Measurements from ENCODE around the gene AUTS2. TPM values are rescaled to one million over a fixed set of nuclear protein-coding genes. Genes with fewer than 3 reads are reported as not detected.

The AUTS2 gene
- total RNA-seq, 1 experiment from 2014 or later = 2.3 TPM

GRCh38 chr7:70616821-70617220 is 1018.5 kb downstream of the AUTS2 start:
- in situ Hi-C loops (cut with HindIII; ENCODE audit: low pct_unique_long_range_greater_than_20kb, low sequenced_read_pairs) = no loop called here
- DNase-seq (ENCODE audit: low read depth) = no peak

DNA sequence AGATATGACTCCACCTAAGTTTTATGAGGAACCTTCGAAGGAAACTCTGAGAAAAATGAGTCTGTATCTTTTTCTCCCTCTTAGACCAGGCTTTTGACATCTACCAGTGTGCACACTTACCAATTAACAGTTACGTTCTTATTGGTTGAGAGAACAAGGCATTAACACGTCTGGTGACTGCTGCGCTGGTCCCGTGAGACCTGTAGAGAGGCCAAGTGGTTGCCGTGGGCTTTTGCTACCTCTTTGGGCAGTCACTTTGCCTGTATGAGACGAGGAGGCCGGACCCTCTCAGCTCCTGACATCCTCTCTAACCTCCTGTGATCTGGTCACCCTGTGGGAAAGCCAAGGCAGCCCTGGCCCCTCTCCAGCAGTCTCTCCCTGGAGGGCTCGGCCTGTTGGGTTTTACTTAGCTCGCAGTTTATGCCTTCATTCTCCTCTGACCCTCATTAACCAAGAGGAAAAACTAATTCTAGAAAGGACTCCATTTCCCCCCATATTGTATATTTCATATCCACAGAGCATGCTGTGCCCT is 1019.8 kb downstream of the AUTS2 start:
- DNase-seq (ENCODE audit: low read depth) = no peak
- in situ Hi-C loops (cut with HindIII; ENCODE audit: low pct_unique_long_range_greater_than_20kb, low sequenced_read_pairs) = no loop called here

DNA sequence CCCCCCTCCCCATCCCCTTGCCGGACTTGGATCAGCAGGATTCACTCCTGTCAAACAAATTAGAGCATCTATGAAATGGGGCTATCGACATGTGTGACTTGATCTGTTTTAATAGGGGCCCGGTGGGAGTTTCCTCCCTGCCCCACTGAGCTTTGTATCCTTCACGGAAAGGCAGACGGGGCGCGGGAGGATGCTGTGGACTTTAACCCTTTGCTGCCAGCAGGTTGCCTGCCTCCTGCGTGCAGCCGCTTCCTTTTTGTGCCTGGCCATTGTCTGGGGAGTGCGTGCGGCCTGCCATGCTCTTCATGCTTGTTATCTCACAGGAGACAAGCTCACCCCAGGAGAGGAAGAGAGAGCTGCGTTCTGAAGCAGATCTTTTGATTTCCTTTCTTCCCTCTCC is 1020.9 kb downstream of the AUTS2 start:
- in situ Hi-C loops (cut with HindIII; ENCODE audit: low pct_unique_long_range_greater_than_20kb, low sequenced_read_pairs) = no loop called here

DNA sequence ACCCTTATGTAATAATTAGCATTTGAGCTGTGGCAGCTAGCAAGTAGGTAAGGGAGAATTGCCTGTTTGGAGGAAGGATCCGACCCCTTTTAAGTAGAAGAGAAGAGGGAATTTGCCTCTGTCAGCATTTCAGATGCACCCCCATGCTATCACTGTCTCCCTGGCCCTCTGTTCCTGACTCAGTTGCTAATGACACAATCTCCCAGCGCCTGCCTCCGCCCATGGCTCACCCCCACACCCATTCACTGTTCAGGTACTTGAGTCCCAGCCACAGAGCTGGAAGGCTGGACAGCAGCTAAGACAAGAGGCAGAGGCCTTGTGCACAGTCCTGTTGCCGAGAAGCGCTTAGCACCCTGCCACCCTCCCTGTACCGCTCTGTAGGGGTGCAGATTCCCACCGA is 1021.4 kb downstream of the AUTS2 start:
- in situ Hi-C loops (cut with HindIII; ENCODE audit: low pct_unique_long_range_greater_than_20kb, low sequenced_read_pairs) = no loop called here
- DNase-seq (ENCODE audit: low read depth) = no peak

More for the DNA sequence above, 1020.9 kb downstream of the AUTS2 start:
- no peak for DNase-seq (ENCODE audit: low read depth)

DNA sequence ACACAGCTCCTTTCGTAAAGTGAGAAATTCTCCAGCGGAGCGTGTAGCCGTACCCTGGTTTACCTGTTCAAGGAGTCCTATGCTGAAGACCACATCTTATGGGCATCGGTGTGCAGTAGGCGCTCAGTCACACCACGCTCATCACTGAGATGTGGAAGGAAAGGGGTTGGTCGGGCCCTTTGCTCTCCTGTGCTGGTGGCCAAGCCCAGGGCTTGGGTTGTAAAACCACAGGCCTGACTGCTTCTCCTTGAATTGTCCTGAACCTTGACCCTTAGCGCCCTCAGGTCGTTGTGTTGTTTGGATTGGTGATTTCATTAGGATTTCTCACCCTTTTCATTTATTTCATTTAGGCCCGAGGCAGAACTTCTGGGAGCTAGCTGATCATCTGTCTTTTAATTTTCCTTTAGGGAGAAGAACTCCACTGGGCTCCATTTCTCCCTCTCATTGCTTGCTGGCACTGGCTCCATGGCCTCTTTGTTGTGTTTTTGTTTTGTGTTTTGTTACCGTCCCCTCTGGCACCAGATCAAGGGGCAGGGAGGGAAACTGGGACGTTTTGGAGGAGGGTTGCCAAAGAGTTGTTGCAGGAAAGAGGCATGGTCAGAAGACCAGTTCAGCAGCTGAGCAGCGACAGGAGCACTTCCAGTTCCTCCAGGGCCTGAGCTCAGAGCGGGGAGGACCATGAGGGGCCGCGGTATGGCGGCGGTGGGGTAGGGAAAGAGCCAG is 1022.2 kb downstream of the AUTS2 start:
- DNase-seq (ENCODE audit: low read depth) = no peak
- in situ Hi-C loops (cut with HindIII; ENCODE audit: low pct_unique_long_range_greater_than_20kb, low sequenced_read_pairs) = no loop called here

GRCh38 chr7:70621954-70622600 is 1023.8 kb downstream of the AUTS2 start:
- no peak for DNase-seq (ENCODE audit: low read depth)
- in situ Hi-C loops (cut with HindIII; ENCODE audit: low pct_unique_long_range_greater_than_20kb, low sequenced_read_pairs) = no loop called here

- in situ Hi-C loops (cut with HindIII; ENCODE audit: low pct_unique_long_range_greater_than_20kb, low sequenced_read_pairs) = no loop called here
- no peak for DNase-seq (ENCODE audit: low read depth)
Observed at GRCh38 chr7:70622936-70623335, 1024.7 kb downstream of the AUTS2 start.

DNA sequence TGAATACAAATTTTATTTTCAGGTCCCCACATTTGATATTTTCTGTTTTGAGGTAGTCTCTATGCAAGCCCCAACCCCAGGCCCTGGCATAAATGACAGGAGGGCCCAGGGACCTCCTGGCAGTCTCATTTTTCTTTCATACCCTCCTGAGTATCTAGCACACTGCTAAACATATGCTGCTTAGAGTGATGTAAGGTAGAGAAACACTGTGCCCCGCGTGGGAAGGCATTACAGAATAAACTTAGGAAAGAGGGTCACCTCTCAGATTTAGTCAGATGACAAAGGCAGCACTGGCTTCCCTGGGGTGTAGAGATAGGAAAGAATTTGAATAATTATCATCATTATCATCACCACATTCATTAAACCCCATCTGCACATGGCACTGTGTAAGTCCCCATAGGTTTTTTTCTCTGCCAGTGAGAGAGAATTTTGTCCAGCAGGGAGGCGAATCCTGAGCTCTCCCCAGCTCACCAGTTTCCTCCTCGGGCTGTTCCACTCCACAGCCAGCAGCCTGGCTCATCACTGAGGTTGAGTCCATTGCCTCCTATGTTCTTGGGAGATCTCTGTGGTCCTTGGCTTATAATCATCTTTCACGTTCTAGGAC is 1026.3 kb downstream of the AUTS2 start:
- in situ Hi-C loops (cut with HindIII; ENCODE audit: low pct_unique_long_range_greater_than_20kb, low sequenced_read_pairs) = no loop called here
- no peak for DNase-seq (ENCODE audit: low read depth)

GRCh38 chr7:70627461-70627860 is 1029.2 kb downstream of the AUTS2 start:
- in situ Hi-C loops (cut with HindIII; ENCODE audit: low pct_unique_long_range_greater_than_20kb, low sequenced_read_pairs) = no loop called here
- no peak for DNase-seq (ENCODE audit: low read depth)

GRCh38 chr7:70630440-70630817 is 1032.2 kb downstream of the AUTS2 start:
- in situ Hi-C loops (cut with HindIII; ENCODE audit: low pct_unique_long_range_greater_than_20kb, low sequenced_read_pairs) = no loop called here

GRCh38 chr7:70630818-70631457 is 1032.7 kb downstream of the AUTS2 start:
- no peak for DNase-seq (ENCODE audit: low read depth)
- in situ Hi-C loops (cut with HindIII; ENCODE audit: low pct_unique_long_range_greater_than_20kb, low sequenced_read_pairs) = no loop called here

More at GRCh38 chr7:70630440-70630817, 1032.2 kb downstream of the AUTS2 start:
- no peak for DNase-seq (ENCODE audit: low read depth)

DNA sequence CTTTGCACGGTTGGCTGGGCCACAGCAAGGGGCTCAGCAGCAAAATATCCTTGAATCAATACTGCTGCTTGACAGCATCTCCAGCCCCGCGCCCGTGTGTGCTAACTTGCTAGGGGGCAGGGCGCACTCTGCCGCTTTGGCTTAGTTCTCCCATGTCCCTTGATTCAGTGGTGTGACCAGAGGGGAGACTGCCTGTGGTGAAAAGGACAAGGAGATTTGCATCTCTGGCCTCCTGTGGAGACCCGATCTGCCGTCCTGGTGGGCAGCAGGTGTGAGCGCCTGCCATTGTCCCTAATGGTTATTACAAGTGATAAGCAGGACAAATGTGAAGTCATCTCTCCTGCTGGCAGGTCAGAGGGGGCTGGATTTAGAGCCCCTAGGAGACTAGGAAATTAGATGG is 1033.4 kb downstream of the AUTS2 start:
- no peak for DNase-seq (ENCODE audit: low read depth)
- in situ Hi-C loops (cut with HindIII; ENCODE audit: low pct_unique_long_range_greater_than_20kb, low sequenced_read_pairs) = no loop called here

DNA sequence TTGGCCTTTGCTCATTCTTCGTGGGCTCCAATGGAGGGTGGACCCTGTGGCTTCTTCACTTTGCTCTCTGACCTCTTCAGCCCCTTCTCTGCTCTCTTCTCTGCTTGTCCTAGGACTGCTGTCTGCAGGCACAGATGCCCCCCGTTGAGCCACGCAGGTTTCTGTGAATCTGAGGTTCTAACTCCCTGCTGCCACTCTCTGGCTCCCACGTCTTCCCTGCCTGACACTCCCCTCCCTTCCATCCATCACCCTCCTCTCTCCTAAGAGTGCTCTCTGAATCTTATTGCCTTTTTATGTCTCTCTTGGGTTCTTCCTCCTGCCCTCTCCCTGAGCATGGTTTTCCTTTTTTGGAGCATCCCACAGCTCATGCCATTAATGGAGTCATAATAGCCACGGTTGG is 1034.1 kb downstream of the AUTS2 start:
- in situ Hi-C loops (cut with HindIII; ENCODE audit: low pct_unique_long_range_greater_than_20kb, low sequenced_read_pairs) = no loop called here
- no peak for DNase-seq (ENCODE audit: low read depth)

DNA sequence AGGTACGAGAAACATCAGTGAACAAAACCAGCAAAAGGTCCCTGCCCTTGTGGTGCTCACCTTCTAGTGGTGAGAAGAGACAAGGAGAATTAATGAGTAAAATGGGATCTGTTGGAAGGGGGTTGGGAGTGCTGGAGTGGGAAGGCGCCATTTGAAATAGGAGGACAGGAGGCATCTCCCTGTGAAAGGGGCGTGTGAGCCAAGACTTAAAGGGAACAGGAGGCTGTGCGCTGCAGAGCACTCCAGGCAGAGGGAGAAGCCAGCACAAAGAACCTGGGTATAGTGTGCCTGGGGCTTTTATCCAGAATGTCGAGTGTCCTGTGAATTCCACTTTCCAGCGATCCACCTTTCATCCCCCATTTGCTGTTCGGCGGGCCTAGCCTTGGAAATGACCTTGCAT is 1035.8 kb downstream of the AUTS2 start:
- in situ Hi-C loops (cut with HindIII; ENCODE audit: low pct_unique_long_range_greater_than_20kb, low sequenced_read_pairs) = no loop called here
- DNase-seq (ENCODE audit: low read depth) = no peak

DNA sequence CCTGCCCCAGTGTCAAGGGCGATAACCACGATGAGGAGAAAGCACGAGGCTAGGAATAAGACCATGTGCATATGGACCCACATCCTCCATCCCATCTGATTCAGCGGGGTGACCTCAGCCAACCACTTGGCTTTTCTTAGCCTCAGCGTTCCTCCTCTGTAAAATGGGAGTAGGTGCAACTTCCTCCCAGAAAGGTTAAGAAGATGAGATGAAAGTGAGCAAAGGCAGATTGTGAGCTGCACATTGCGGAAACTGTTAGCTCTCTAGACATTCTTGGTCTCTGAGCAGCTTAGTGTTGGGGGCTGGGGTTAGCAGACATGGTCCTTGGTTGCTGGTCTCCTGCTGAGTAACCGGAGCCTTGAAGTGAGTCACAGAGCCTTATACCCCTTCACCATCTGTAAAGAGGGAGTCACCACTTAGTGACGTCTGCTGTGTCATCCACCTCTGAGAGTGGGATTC is 1036.4 kb downstream of the AUTS2 start:
- in situ Hi-C loops (cut with HindIII; ENCODE audit: low pct_unique_long_range_greater_than_20kb, low sequenced_read_pairs) = no loop called here
- DNase-seq (ENCODE audit: low read depth) = no peak

- DNase-seq (ENCODE audit: low read depth) = no peak
- in situ Hi-C loops (cut with HindIII; ENCODE audit: low pct_unique_long_range_greater_than_20kb, low sequenced_read_pairs) = no loop called here
Observed at GRCh38 chr7:70635633-70636032, 1037.4 kb downstream of the AUTS2 start.

- in situ Hi-C loops (cut with HindIII; ENCODE audit: low pct_unique_long_range_greater_than_20kb, low sequenced_read_pairs) = no loop called here
- no peak for DNase-seq (ENCODE audit: low read depth)
Observed at GRCh38 chr7:70636169-70636568, 1037.9 kb downstream of the AUTS2 start.

DNA sequence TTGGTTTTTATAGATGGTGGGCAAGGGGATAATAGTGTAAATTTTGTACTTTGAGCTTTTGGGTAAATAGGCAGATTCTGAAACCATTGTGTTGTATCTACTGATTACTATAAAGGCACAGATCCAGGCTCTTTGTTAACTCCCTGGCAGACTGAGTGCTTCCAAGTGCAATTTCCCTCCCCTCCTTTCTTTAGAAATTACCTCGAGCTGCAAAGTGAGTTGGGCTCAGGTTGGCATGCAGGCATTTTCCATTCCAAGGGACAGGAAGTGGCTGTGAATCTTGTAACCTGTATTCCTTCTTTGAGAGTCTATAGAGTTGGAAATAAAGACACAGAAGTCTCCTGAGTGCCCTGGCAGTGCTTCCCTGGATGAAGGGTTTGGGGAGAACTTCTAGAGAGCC is 1039.5 kb downstream of the AUTS2 start:
- in situ Hi-C loops (cut with HindIII; ENCODE audit: low pct_unique_long_range_greater_than_20kb, low sequenced_read_pairs) = no loop called here
- DNase-seq (ENCODE audit: low read depth) = no peak
